Parathyroid adenoma (tissue), 2 donors: ENCODE measurements around the gene SLC22A23.

Source experiments
- H2AFZ ChIP-seq: fragments of 300-600 bp; sonication (generic); one replicate; pipeline ENCODE4 v1.7.0; 2017; ENCODE audit warnings: antibody characterized with exemption, mild to moderate bottlenecking
- H3K27ac ChIP-seq: fragments of 300-600 bp; sonication (generic); one replicate; pipeline ENCODE4 v1.7.0; 2017
- H3K27me3 ChIP-seq: fragments of 300-600 bp; sonication (generic); one replicate; pipeline ENCODE4 v1.7.0; 2017; ENCODE audit warnings: low read length; ENCODE audit not compliant: control insufficient read depth, insufficient read depth
- H3K36me3 ChIP-seq: fragments of 300-600 bp; sonication (generic); one replicate; pipeline ENCODE4 v1.7.0; 2017; ENCODE audit warnings: low read length; ENCODE audit not compliant: control insufficient read depth, insufficient read depth
- H3K4me1 ChIP-seq: fragments of 300-600 bp; sonication (generic); one replicate; pipeline ENCODE4 v1.7.0; 2017; ENCODE audit warnings: control low read depth
- H3K4me2 ChIP-seq: fragments of 300-600 bp; sonication (generic); one replicate; pipeline ENCODE4 v1.7.0; 2017; ENCODE audit warnings: low read length
- H3K4me3 ChIP-seq: fragments of 300-600 bp; sonication (generic); one replicate; pipeline ENCODE4 v1.7.0; 2017; ENCODE audit warnings: low read depth, low read length
- H3K79me2 ChIP-seq: fragments of 300-600 bp; sonication (generic); one replicate; pipeline ENCODE4 v1.7.0; 2017; ENCODE audit warnings: control low read depth
- H3K9ac ChIP-seq: fragments of 300-600 bp; sonication (generic); one replicate; pipeline ENCODE4 v1.7.0; 2017; ENCODE audit warnings: mild to moderate bottlenecking
- H3K9me3 ChIP-seq: fragments of 300-600 bp; sonication (generic); one replicate; pipeline ENCODE4 v1.7.0; 2017; ENCODE audit warnings: low read length; ENCODE audit not compliant: control insufficient read depth
- CTCF ChIP-seq: fragments of 300-600 bp; sonication (generic); IDR thresholded peaks from one replicate; pipeline ENCODE4 v1.7.0; 2017; ENCODE audit warnings: antibody characterized with exemption, mild to moderate bottlenecking
- donor health status: primary hyperparathyroidism.

Gene SLC22A23

GRCh38 chr6:3322366-3322890 is 134.4 kb downstream of the SLC22A23 start:
- Histone ChIP-seq H3K9me3 (no peaks in the 10 kb centered on the region), H3K4me2 (no peak overlapping the region), H3K36me3 (no peaks in the 10 kb centered on the region), H3K27me3 (no peaks in the 10 kb centered on the region), H3K4me1 (no peaks in the 10 kb centered on the region), H3K79me2 (peaks cover 13% of the 10 kb centered on the region), H2AFZ (no peak overlapping the region), H3K9ac (no peak overlapping the region), H3K4me3 (no peak overlapping the region), H3K27ac (no peak overlapping the region)
- no peak for TF ChIP-seq CTCF

- Histone ChIP-seq H3K9ac (no peak overlapping the region), H3K27me3 (no peaks in the 10 kb centered on the region), H3K4me2 (no peak overlapping the region), H3K4me1 (no peaks in the 10 kb centered on the region), H2AFZ (no peak overlapping the region), H3K4me3 (no peak overlapping the region), H3K36me3 (no peaks in the 10 kb centered on the region), H3K27ac (no peak overlapping the region), H3K79me2 (peaks cover 13% of the 10 kb centered on the region), H3K9me3 (no peaks in the 10 kb centered on the region)
- TF ChIP-seq CTCF, result no peak
Measured at GRCh38 chr6:3321875-3322274, 135.0 kb downstream of the SLC22A23 start.

- Histone ChIP-seq H3K27me3 (no peaks in the 10 kb centered on the region), H3K9ac (no peak overlapping the region), H3K4me2 (no peak overlapping the region), H3K36me3 (no peaks in the 10 kb centered on the region), H3K4me3 (no peak overlapping the region), H3K79me2 (peaks cover 13% of the 10 kb centered on the region), H3K4me1 (no peaks in the 10 kb centered on the region), H3K9me3 (no peaks in the 10 kb centered on the region), H2AFZ (no peak overlapping the region), H3K27ac (no peak overlapping the region)
- no peak for TF ChIP-seq CTCF
Measured at GRCh38 chr6:3321042-3321441, 135.8 kb downstream of the SLC22A23 start.

- Histone ChIP-seq H3K79me2 (peaks cover 13% of the 10 kb centered on the region), H3K4me2 (no peak overlapping the region), H3K9me3 (no peaks in the 10 kb centered on the region), H2AFZ (no peak overlapping the region), H3K27me3 (no peaks in the 10 kb centered on the region), H3K4me3 (no peak overlapping the region), H3K27ac (no peak overlapping the region), H3K9ac (no peak overlapping the region), H3K4me1 (no peaks in the 10 kb centered on the region), H3K36me3 (no peaks in the 10 kb centered on the region)
- no peak for TF ChIP-seq CTCF
Measured at GRCh38 chr6:3320238-3320811, 136.5 kb downstream of the SLC22A23 start.

- Histone ChIP-seq H3K79me2 (peaks cover 10% of the 10 kb centered on the region), H3K36me3 (no peaks in the 10 kb centered on the region), H3K27me3 (no peaks in the 10 kb centered on the region), H2AFZ (no peak overlapping the region), H3K4me2 (no peak overlapping the region), H3K4me3 (no peak overlapping the region), H3K4me1 (no peaks in the 10 kb centered on the region), H3K9me3 (no peaks in the 10 kb centered on the region), H3K9ac (no peak overlapping the region), H3K27ac (no peak overlapping the region)
- no peak for TF ChIP-seq CTCF
Measured at GRCh38 chr6:3319610-3320200, 137.1 kb downstream of the SLC22A23 start.
